CD14-positive monocyte (primary cell): ENCODE results near the gene TMEM175. TPM values are rescaled to one million over a fixed set of nuclear protein-coding genes. Genes with fewer than 3 reads are reported as not detected.
A peak's percentile ranks its signal among the peaks of the same experiment; 100 is the strongest.

Experiments used
- DNase-seq, 3 donors: peaks; one replicate each; pipeline ENCODE4 v3.0.0-alpha.2; 2011 to 2022
- H2AFZ ChIP-seq: 2 replicates; pipeline ENCODE4 v1.6.0; 2012; ENCODE audit warnings: mild to moderate bottlenecking, low read depth, low read length, inconsistent platforms; ENCODE audit not compliant: insufficient read depth, poor library complexity, severe bottlenecking
- H3K27ac ChIP-seq, 2 donors: 1 replicate in 1 of 2; 2 replicates in 1 of 2; pipeline ENCODE4 v1.5.1; 2012 to 2013; ENCODE audit warnings: low read length in 2 of 2, control low read depth in 1 of 2, inconsistent platforms in 1 of 2, low read depth in 1 of 2, mild to moderate bottlenecking in 1 of 2
- H3K27me3 ChIP-seq, 2 donors: one replicate each; pipeline versions ENCODE4 v1.6.0 to v1.6.1; 2011 to 2013; ENCODE audit warnings: low read length in 2 of 2; ENCODE audit not compliant: control insufficient read depth in 2 of 2, insufficient read depth in 2 of 2
- H3K36me3 ChIP-seq, 2 donors: replicated peaks in 1 of 2; 1 replicate in 1 of 2; 2 replicates in 1 of 2; pipeline versions ENCODE4 v1.5.1 to v1.6.1; 2012 to 2013; ENCODE audit warnings: low read length in 2 of 2, control low read depth in 1 of 2, inconsistent platforms in 1 of 2, mild to moderate bottlenecking in 1 of 2; ENCODE audit not compliant: insufficient read depth in 2 of 2, control insufficient read depth in 1 of 2
- H3K4me1 ChIP-seq, 2 donors: 1 replicate in 1 of 2; 2 replicates in 1 of 2; pipeline versions ENCODE4 v1.5.1 to v1.6.1; 2012 to 2013; ENCODE audit warnings: low read length in 2 of 2, control low read depth in 1 of 2, inconsistent platforms in 1 of 2, mild to moderate bottlenecking in 1 of 2, moderate library complexity in 1 of 2; ENCODE audit not compliant: insufficient read depth in 2 of 2, control insufficient read depth in 1 of 2
- H3K4me2 ChIP-seq: replicated peaks from 2 replicates; pipeline ENCODE3; 2012; ENCODE audit warnings: low read length, moderate library complexity, mild to moderate bottlenecking; ENCODE audit not compliant: poor library complexity, severe bottlenecking; ENCODE audit errors: extremely low read depth
- H3K4me3 ChIP-seq, 3 experiments: fragments of 200-600 bp in 1 of 3; sonication (generic) in 1 of 3; replicated peaks in 1 of 3; 1 replicate in 2 of 3; 2 replicates in 1 of 3; pipeline ENCODE4 v1.5.1; 2011 to 2013; ENCODE audit warnings: low read length in 3 of 3, mild to moderate bottlenecking in 3 of 3, control low read depth in 2 of 3, low read depth in 2 of 3, inconsistent platforms in 1 of 3, moderate library complexity in 1 of 3
- H3K79me2 ChIP-seq: 2 replicates; pipeline ENCODE4 v1.6.0; 2012; ENCODE audit warnings: mild to moderate bottlenecking, control low read depth, inconsistent platforms, low read length, moderate library complexity; ENCODE audit not compliant: insufficient read depth
- H3K9ac ChIP-seq: 2 replicates; pipeline ENCODE4 v1.6.0; 2017; ENCODE audit warnings: low read length, mild to moderate bottlenecking; ENCODE audit not compliant: insufficient read depth, poor library complexity, severe bottlenecking
- H3K9me3 ChIP-seq, 2 donors: replicated peaks in 1 of 2; 1 replicate in 1 of 2; 2 replicates in 1 of 2; pipeline versions ENCODE4 v1.5.1 to v1.6.1; 2012 to 2013; ENCODE audit warnings: low read length in 2 of 2, control low read depth in 1 of 2; ENCODE audit not compliant: control insufficient read depth in 1 of 2, insufficient read depth in 1 of 2
- H4K20me1 ChIP-seq: 2 replicates; pipeline ENCODE4 v1.6.0; 2012; ENCODE audit warnings: mild to moderate bottlenecking, low read length, control low read depth, moderate library complexity; ENCODE audit not compliant: insufficient read depth
- H3K27ac Mint-ChIP-seq, 7 donors: one replicate each; pipeline ENCODE4 v1.8.0; 2020; ENCODE audit warnings: mild to moderate bottlenecking in 7 of 7, mixed read lengths in 7 of 7, moderate library complexity in 6 of 7, inconsistent platforms in 2 of 7
- H3K27me3 Mint-ChIP-seq, 3 donors: one replicate each; pipeline ENCODE4 v1.8.0; 2021 to 2022; ENCODE audit warnings: low read depth in 3 of 3, mild to moderate bottlenecking in 3 of 3, mixed read lengths in 3 of 3, moderate library complexity in 3 of 3, inconsistent platforms in 1 of 3
- H3K36me3 Mint-ChIP-seq, 2 donors: one replicate each; pipeline ENCODE4 v1.8.0; 2020; ENCODE audit warnings: mixed read lengths in 2 of 2, inconsistent platforms in 1 of 2, mild to moderate bottlenecking in 1 of 2
- H3K4me1 Mint-ChIP-seq: one replicate; pipeline ENCODE4 v1.8.0; 2020; ENCODE audit warnings: mild to moderate bottlenecking, mixed read lengths
- H3K4me3 Mint-ChIP-seq, 2 donors: one replicate each; pipeline ENCODE4 v1.8.0; 2020; ENCODE audit warnings: mild to moderate bottlenecking in 2 of 2, mixed read lengths in 2 of 2, moderate library complexity in 1 of 2
- H3K9me3 Mint-ChIP-seq, 7 donors: one replicate each; pipeline ENCODE4 v1.8.0; 2020 to 2022; ENCODE audit warnings: mixed read lengths in 7 of 7, mild to moderate bottlenecking in 6 of 7, moderate library complexity in 6 of 7, inconsistent platforms in 2 of 7
- WGBS: methylation state at CpG from one replicate; pipeline ENCODE4 v1.1.5; 2013; ENCODE audit warnings: missing lambda C conversion rate; ENCODE audit not compliant: insufficient coverage; 5-methylcytosine and 5-hydroxymethylcytosine counted together
- intact Hi-C, 2 donors: fragments of 100-400 bp; cut with micrococcal nuclease; formaldehyde crosslinking; loops; one replicate each; pipeline versions ENCODE4 v1.15.0 to v1.15.1; 2023
- polyA plus RNA-seq, 3 donors: library from polyadenylated mRNA; depleted of rRNA in 1 of 3; unstranded in 2 of 3; stranded (reverse) in 1 of 3; fragments of 300-500 nt in 2 of 3; fragments of >200 nt in 1 of 3; fragmentation: Illumina TruSeq in 2 of 3; gene quantifications; 1 replicate in 2 of 3; 2 replicates in 1 of 3; pipeline ENCODE4 v1.2.3, GENCODE V29; 2012 to 2021
- TF ChIP-seq, protein P1 (sequence below): fragments of 200-600 bp; IDR thresholded peaks from one replicate; pipeline ENCODE4 v1.8.0; 2022; ENCODE audit warnings: antibody characterized with exemption, mild to moderate bottlenecking

TMEM175 gene
- polyA plus RNA-seq, 3 donors = 18.9 to 216 (median 20.7) TPM

DNA sequence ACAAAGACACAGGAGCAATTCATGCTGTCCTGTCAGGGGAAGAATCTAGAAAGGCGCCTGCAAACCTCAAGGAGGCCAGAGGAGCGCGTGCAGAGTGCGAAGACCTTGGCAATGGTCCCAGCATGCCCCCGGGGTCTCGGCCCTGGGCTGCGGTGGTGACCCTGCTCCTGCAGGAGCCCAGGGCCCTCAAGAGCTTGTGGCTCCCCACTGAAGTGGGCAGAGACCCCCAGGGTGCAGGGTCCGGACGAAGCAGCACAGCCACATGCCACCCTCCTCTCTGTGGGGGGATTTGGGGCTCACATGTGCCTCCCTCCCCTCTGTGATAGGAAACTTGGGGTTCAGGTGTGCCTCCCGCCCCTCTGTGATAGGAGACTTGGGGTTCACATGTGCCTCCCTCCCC lies 39.5 kb upstream of the TMEM175 start:
- Mint-ChIP-seq H3K27ac (peak overlapping the region in 1 of 7 donors; percentile 50), H3K4me3 (no peak overlapping the region), H3K36me3 (peaks cover 82 to 97% of the 10 kb centered on the region in 2 donors), H3K4me1 (no peaks in the 10 kb centered on the region), H3K27me3 (peaks cover 0 to 2% (median 0%) of the 10 kb centered on the region in 3 donors), H3K9me3 (peaks cover 0 to 12% (median 0%) of the 10 kb centered on the region in 7 donors)
- no peak overlapping the region for H3K9ac ChIP-seq
- H2AFZ ChIP-seq = no peak overlapping the region
- intact Hi-C loops = no loop called here
- no peak overlapping the region for H3K4me2 ChIP-seq
- H3K79me2 ChIP-seq = no peaks in the 10 kb centered on the region
- DNase-seq = no peak
- no peak overlapping the region for H3K27ac ChIP-seq
- peaks cover 83 to 98% of the 10 kb centered on the region in 2 donors for H3K36me3 ChIP-seq
- no peaks in the 10 kb centered on the region for H3K27me3 ChIP-seq
- TF ChIP-seq, protein P1, sequence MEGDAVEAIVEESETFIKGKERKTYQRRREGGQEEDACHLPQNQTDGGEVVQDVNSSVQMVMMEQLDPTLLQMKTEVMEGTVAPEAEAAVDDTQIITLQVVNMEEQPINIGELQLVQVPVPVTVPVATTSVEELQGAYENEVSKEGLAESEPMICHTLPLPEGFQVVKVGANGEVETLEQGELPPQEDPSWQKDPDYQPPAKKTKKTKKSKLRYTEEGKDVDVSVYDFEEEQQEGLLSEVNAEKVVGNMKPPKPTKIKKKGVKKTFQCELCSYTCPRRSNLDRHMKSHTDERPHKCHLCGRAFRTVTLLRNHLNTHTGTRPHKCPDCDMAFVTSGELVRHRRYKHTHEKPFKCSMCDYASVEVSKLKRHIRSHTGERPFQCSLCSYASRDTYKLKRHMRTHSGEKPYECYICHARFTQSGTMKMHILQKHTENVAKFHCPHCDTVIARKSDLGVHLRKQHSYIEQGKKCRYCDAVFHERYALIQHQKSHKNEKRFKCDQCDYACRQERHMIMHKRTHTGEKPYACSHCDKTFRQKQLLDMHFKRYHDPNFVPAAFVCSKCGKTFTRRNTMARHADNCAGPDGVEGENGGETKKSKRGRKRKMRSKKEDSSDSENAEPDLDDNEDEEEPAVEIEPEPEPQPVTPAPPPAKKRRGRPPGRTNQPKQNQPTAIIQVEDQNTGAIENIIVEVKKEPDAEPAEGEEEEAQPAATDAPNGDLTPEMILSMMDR = no peak
- H3K4me3 ChIP-seq = no peak overlapping the region
- H3K9me3 ChIP-seq = no peaks in the 10 kb centered on the region
- H3K4me1 ChIP-seq = no peaks in the 10 kb centered on the region
- WGBS = 98% methylated on average over 7 of the region's 10 CpGs
- H4K20me1 ChIP-seq = peaks cover 75% of the 10 kb centered on the region

DNA sequence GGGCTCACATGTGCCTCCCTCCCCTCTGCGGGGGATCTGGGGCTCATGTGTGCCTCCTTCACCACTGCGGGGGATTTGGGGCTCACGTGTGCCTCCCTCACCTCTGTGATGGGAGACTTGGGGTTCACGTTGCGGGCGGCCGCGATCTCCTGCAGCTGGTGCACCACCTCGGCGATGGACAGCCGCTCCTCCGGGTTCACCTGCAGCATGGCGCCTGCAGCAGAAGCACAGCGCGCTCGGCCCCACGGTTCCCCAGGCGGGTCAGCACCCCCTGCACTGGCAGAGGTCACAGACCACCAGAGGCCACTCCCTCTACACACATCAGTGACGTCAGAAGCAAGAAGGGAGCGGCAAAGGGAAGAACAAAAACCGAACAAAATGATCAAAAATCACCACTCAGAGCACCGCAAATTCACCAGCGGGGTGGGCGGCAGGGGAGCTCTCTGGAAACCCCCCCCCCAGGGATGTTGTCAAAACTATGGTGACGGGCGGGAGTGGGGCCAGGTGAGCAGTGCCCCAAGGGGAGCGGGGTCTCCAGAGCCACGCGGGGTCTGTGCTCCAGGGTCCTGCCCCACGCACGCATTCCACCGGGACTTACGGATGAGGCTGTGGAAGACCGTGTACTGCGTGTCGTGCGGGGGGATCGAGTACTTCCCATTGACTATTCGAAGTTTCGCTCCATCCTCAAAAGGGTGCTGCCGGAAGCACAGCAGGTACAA lies 38.8 kb upstream of the TMEM175 start:
- peaks cover 75% of the 10 kb centered on the region for H4K20me1 ChIP-seq
- no peak overlapping the region for H3K4me3 ChIP-seq
- H3K9ac ChIP-seq = no peak overlapping the region
- DNase-seq = no peak
- H3K36me3 Mint-ChIP-seq = peaks cover 78 to 96% of the 10 kb centered on the region in 2 donors
- TF ChIP-seq, protein P1 = no peak
- H3K27ac ChIP-seq = no peak overlapping the region
- H3K4me1 Mint-ChIP-seq = no peaks in the 10 kb centered on the region
- 97% methylated on average over 26 of the region's 41 CpGs for WGBS
- no peaks in the 10 kb centered on the region for H3K4me1 ChIP-seq
- no peak overlapping the region for H3K4me3 Mint-ChIP-seq
- H3K9me3 Mint-ChIP-seq = peaks cover 0 to 8% (median 0%) of the 10 kb centered on the region in 7 donors
- peaks cover 0 to 2% (median 0%) of the 10 kb centered on the region in 3 donors for H3K27me3 Mint-ChIP-seq
- no peak overlapping the region for H2AFZ ChIP-seq
- H3K27me3 ChIP-seq = no peaks in the 10 kb centered on the region
- peaks cover 83 to 98% of the 10 kb centered on the region in 2 donors for H3K36me3 ChIP-seq
- H3K27ac Mint-ChIP-seq = no peak overlapping the region
- no peak overlapping the region for H3K4me2 ChIP-seq
- no peaks in the 10 kb centered on the region for H3K79me2 ChIP-seq
- intact Hi-C loops = no loop called here
- no peaks in the 10 kb centered on the region for H3K9me3 ChIP-seq
